HepG2 (cell line): ENCODE data around the gene FBXO7. TPM values are rescaled to one million over a fixed set of nuclear protein-coding genes. Genes with fewer than 3 reads are reported as not detected.

ENCODE experiments used
- ATF5 ChIP-seq: sonication (generic); formaldehyde crosslinking; IDR thresholded peaks from 2 replicates; pipeline ENCODE4 v1.4.0; 2020; ENCODE audit warnings: mild to moderate bottlenecking, low read depth, missing genetic modification reagents
- CCDC6 ChIP-seq: sonication (generic); formaldehyde crosslinking; IDR thresholded peaks from 2 replicates; pipeline ENCODE4 v1.8.1; 2022; ENCODE audit warnings: mild to moderate bottlenecking, missing genetic modification reagents, moderate library complexity
- MXI1 ChIP-seq: IDR thresholded peaks from 3 replicates; pipeline ENCODE4 v1.6.1; 2012; ENCODE audit warnings: low read depth, low read length, inconsistent platforms, borderline replicate concordance
- MZF1 ChIP-seq: sonication (generic); formaldehyde crosslinking; IDR thresholded peaks from 2 replicates; pipeline ENCODE4 v1.8.1; 2023; ENCODE audit warnings: mild to moderate bottlenecking, missing genetic modification reagents, borderline replicate concordance
- NCOA1 ChIP-seq: sonication (generic); formaldehyde crosslinking; IDR thresholded peaks from 2 replicates; pipeline ENCODE4 v1.9.0; 2021; ENCODE audit warnings: missing genetic modification reagents
- NFAT5 ChIP-seq: sonication (generic); formaldehyde crosslinking; IDR thresholded peaks from 2 replicates; pipeline ENCODE4 v1.4.0; 2020; ENCODE audit warnings: missing genetic modification reagents
- NFATC3 ChIP-seq: sonication (generic); formaldehyde crosslinking; IDR thresholded peaks from 2 replicates; pipeline ENCODE4 v1.5.1; 2020; ENCODE audit warnings: mild to moderate bottlenecking, missing genetic modification reagents
- PLSCR1 ChIP-seq: sonication (generic); formaldehyde crosslinking; IDR thresholded peaks from 2 replicates; pipeline ENCODE4 v1.5.0; 2020; ENCODE audit warnings: missing genetic modification reagents, mild to moderate bottlenecking, borderline replicate concordance
- POLR2G ChIP-seq: fragments of 200-400 bp; formaldehyde crosslinking; IDR thresholded peaks from 2 replicates; pipeline ENCODE4 v1.6.1; 2018; ENCODE audit warnings: mild to moderate bottlenecking, low read depth, low read length, moderate library complexity
- SOX6 ChIP-seq, 2 experiments: fragments of 450-650 bp in 1 of 2; sonication (generic) in 1 of 2; formaldehyde crosslinking in 1 of 2; IDR thresholded peaks; 2 replicates each; pipeline versions ENCODE4 v1.4.0 to v1.6.1; 2017 to 2020; ENCODE audit warnings: antibody characterized with exemption in 1 of 2, mild to moderate bottlenecking in 1 of 2, missing genetic modification reagents in 1 of 2
- SP2 ChIP-seq: sonication (generic); formaldehyde crosslinking; IDR thresholded peaks from 2 replicates; pipeline ENCODE4 v1.5.1; 2020; ENCODE audit warnings: mild to moderate bottlenecking, missing genetic modification reagents
- UBTF ChIP-seq: sonication (generic); formaldehyde crosslinking; IDR thresholded peaks from 2 replicates; pipeline ENCODE4 v1.4.0; 2020; ENCODE audit warnings: mild to moderate bottlenecking, missing genetic modification reagents
- ZFP36L2 ChIP-seq: sonication (generic); formaldehyde crosslinking; IDR thresholded peaks from 2 replicates; pipeline ENCODE4 v1.4.0; 2020; ENCODE audit warnings: missing genetic modification reagents
- ZMAT5 ChIP-seq: sonication (generic); formaldehyde crosslinking; IDR thresholded peaks from 2 replicates; pipeline ENCODE4 v1.5.0; 2020; ENCODE audit warnings: mild to moderate bottlenecking, low read depth, missing genetic modification reagents, borderline replicate concordance
- ZNF205 ChIP-seq: IDR thresholded peaks from 2 replicates; pipeline ENCODE4 v1.6.1; 2018; ENCODE audit warnings: missing biosample characterization, missing genetic modification reagents
- ZNF605 ChIP-seq: sonication (generic); formaldehyde crosslinking; IDR thresholded peaks from 2 replicates; pipeline ENCODE4 v1.8.0; 2022; ENCODE audit warnings: mild to moderate bottlenecking, missing genetic modification reagents
- ZNF691 ChIP-seq: sonication (generic); formaldehyde crosslinking; IDR thresholded peaks from 2 replicates; pipeline ENCODE4 v1.4.0; 2020; ENCODE audit warnings: missing genetic modification reagents, low read depth, mild to moderate bottlenecking, borderline replicate concordance
- ZNF792 ChIP-seq: IDR thresholded peaks from 2 replicates; pipeline ENCODE4 v1.6.1; 2016
- polyA plus RNA-seq, 8 experiments: library from polyadenylated mRNA; depleted of rRNA in 3 of 8; stranded (reverse) in 7 of 8; unstranded in 1 of 8; fragments of >200 nt; fragmentation: Illumina TruSeq in 4 of 8; extraction: Trizol in 4 of 8; gene quantifications; 2 replicates each; pipeline versions ENCODE4 v1.2.1 to v1.2.3, GENCODE V29; 2011 to 2016; ENCODE audit warnings: low read depth in 4 of 8, missing spikeins in 1 of 8, mixed read lengths in 1 of 8; ENCODE audit not compliant: insufficient read depth in 1 of 8
- total RNA-seq, 5 experiments: library from RNA; depleted of rRNA; stranded (reverse); fragments of >200 nt; fragmentation: Illumina TruSeq; extraction: Trizol; gene quantifications; 2 replicates each; pipeline ENCODE4 v1.2.3, GENCODE V29; 2016; ENCODE audit warnings: low read depth in 1 of 5

The FBXO7 gene
- total and polyA plus RNA-seq, 2 of the 13 experiments (the other 11 are each of a cell fraction or from before 2014, with no cell fraction given), result 105 to 172 TPM

- TF ChIP-seq ATF5 (CRISPR knock-in tag) (no peak), ZNF605 (CRISPR knock-in tag) (0 out of 2 replicates have a peak, but pooled peaks have one; percentile 16), POLR2G (peak; percentile 85), NFAT5 (CRISPR knock-in tag) (no peak), UBTF (CRISPR knock-in tag) (peak; percentile 90), PLSCR1 (CRISPR knock-in tag) (no peak), SOX6 (IDR thresholded peaks at IDR 0.05) (no peak), SOX6 (CRISPR knock-in tag; IDR thresholded peaks at IDR 0.05) (peak; percentile 63), NFATC3 (CRISPR knock-in tag) (no peak), ZNF205 (0 out of 2 replicates have a peak, but pooled peaks have one; percentile 46), MZF1 (no peak), CCDC6 (no peak; the same call in 1 of the 2 replicates), SP2 (CRISPR knock-in tag) (peak; percentile 13; the same call in 1 of the 2 replicates), ZNF792 (CRISPR knock-in tag) (peak; percentile 61), ZNF691 (CRISPR knock-in tag) (peak; percentile 57; the same call in 1 of the 2 replicates), NCOA1 (CRISPR knock-in tag) (peak; percentile 87; the same call in 1 of the 2 replicates), ZFP36L2 (no peak), MXI1 (no peak; the same call in 2 of the 3 replicates), ZMAT5 (CRISPR knock-in tag) (no peak)
Observed at GRCh38 chr22:32474635-32475467, at the start of gene FBXO7 (continued).
